Measurements from ENCODE around the gene TULP1. TPM values are rescaled to one million over a fixed set of nuclear protein-coding genes. Genes with fewer than 3 reads are reported as not detected.

The TULP1 gene
- total and polyA plus RNA-seq, 8 donors = 5.4 to 11.9 (median 7.7) TPM; not detected in 2

DNA sequence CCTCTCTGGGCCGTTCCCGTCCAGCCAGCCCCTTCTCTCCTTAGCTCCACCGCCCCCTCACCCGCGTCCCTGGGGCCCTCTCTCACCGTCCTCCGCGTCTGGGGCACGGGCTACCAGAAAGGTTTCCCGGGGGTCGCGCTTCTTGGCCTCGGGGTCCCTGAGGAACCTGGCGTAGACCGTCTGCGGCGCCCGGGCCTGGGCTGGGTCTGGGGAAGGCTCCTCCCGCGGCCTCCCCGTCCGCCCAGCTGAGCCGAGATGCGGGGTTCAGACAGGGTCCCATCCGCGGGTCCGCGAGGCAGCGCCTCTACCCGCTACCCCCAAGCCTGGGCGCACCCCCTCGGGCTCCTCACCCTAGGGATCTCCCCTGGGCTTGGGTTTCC is 1.1 kb downstream of the TULP1 start:
- TF ChIP-seq, protein P1, sequence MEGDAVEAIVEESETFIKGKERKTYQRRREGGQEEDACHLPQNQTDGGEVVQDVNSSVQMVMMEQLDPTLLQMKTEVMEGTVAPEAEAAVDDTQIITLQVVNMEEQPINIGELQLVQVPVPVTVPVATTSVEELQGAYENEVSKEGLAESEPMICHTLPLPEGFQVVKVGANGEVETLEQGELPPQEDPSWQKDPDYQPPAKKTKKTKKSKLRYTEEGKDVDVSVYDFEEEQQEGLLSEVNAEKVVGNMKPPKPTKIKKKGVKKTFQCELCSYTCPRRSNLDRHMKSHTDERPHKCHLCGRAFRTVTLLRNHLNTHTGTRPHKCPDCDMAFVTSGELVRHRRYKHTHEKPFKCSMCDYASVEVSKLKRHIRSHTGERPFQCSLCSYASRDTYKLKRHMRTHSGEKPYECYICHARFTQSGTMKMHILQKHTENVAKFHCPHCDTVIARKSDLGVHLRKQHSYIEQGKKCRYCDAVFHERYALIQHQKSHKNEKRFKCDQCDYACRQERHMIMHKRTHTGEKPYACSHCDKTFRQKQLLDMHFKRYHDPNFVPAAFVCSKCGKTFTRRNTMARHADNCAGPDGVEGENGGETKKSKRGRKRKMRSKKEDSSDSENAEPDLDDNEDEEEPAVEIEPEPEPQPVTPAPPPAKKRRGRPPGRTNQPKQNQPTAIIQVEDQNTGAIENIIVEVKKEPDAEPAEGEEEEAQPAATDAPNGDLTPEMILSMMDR (IDR thresholded peaks at IDR 0.05) = no peak
- no peak for ATAC-seq
- Histone ChIP-seq H3K4me3 (no peak overlapping the region), H3K27ac (no peak overlapping the region), H3K27me3 (peaks cover 11 to 57% of the 10 kb centered on the region in 2 donors), H3K9me3 (no peaks in the 10 kb centered on the region), H3K36me3 (no peaks in the 10 kb centered on the region), H3K4me1 (no peaks in the 10 kb centered on the region)
- intact Hi-C loops (cut with DNase I) = no loop called here
- peak in 1 of 4 donors; percentile 73 for DNase-seq

DNA sequence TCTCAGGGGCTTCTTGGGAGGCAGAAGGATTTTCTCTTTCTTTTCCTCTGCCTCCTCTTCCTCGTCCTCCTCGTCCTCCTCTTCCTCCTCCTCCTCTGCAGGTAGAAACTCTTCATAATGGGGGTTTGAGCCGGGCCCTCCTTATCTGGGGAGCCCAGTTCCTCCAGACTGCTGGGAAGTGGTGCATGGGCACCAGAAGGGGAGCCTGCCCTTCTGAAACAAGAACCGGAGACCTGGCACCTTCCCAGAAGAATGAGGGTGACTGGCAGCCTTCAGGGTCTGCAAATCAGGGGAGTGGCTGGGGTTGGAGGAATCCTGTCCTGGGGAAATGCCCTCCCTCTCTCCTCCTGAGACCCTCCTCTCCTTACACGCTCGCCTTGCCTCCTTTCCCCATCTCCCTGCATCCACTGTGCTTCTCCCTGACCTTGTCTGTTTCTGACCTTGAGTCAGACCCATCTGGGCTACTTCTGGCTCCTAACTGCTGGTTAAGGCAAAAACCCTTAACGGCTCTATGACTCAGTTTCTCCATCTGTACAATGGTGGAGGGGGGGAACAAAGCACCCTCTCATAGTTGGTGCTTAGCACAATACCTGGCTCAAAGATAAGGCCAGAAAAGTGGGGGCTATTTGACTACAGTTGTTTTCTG is 1.7 kb downstream of the TULP1 start:
- H3K36me3 ChIP-seq = no peaks in the 10 kb centered on the region
- peak in 1 of 4 donors; percentile 14 for DNase-seq
- intact Hi-C loops (cut with DNase I) = no loop called here
- no peak overlapping the region for H3K4me3 ChIP-seq
- H3K9me3 ChIP-seq = no peaks in the 10 kb centered on the region
- peaks cover 11 to 62% of the 10 kb centered on the region in 2 donors for H3K27me3 ChIP-seq
- H3K27ac ChIP-seq = no peak overlapping the region
- no peak for ATAC-seq
- TF ChIP-seq, protein P1 (IDR thresholded peaks at IDR 0.05) = no peak
- no peaks in the 10 kb centered on the region for H3K4me1 ChIP-seq

DNA sequence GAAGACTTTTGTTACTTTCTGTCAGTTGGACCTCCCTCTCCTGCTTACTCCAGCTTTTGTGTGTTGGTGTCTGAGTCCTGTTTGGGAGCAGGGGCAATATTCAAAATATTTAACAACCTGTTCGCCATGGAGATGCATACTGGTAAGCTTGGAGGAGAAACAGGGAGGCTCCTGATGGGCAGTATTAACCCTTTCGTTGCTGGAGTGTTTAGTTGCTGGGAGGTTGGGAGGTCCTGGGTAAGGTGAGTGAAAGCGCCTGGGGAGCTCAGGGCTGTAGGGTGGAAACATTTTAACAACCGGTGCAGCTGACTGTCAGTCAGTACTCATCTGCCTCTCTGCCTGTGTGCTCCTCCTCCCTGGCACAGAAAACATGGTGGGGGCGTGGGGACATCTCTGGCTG is 4.2 kb downstream of the TULP1 start:
- TF ChIP-seq, protein P1 (IDR thresholded peaks at IDR 0.05) = no peak
- intact Hi-C loops (cut with DNase I) = no loop called here
- peaks cover 12 to 85% of the 10 kb centered on the region in 2 donors for H3K27me3 ChIP-seq
- no peaks in the 10 kb centered on the region for H3K4me1 ChIP-seq
- peak in 1 of 4 donors; percentile 16 for DNase-seq
- no peak overlapping the region for H3K27ac ChIP-seq
- no peak for ATAC-seq
- no peak overlapping the region for H3K4me3 ChIP-seq
- no peaks in the 10 kb centered on the region for H3K9me3 ChIP-seq
- no peaks in the 10 kb centered on the region for H3K36me3 ChIP-seq

DNA sequence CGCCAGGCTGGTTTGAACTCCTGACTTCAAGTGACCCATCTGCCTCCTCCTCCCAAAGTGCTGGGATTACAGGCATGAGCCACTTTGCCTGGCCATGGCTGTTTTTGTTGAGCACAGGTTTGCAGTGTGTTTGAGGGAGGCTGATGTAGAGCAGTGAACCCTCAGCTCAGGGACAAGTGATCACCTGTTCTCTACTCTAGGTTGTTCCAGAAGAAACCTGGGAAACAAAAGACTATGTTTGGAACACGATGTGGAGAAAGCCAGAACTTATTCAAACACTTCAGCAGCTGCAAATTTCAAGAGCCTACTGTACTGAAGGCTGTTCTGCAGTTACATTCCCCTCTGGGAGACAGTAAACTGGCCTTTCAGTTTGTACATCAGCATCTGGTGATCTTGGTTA is 4.7 kb downstream of the TULP1 start:
- no peaks in the 10 kb centered on the region for H3K4me1 ChIP-seq
- H3K27ac ChIP-seq = no peak overlapping the region
- H3K4me3 ChIP-seq = no peak overlapping the region
- intact Hi-C loops (cut with DNase I) = no loop called here
- H3K27me3 ChIP-seq = peaks cover 14 to 85% of the 10 kb centered on the region in 2 donors
- ATAC-seq = peak; percentile 77
- peak in 1 of 4 donors; percentile 1 for DNase-seq
- TF ChIP-seq, protein P1 (IDR thresholded peaks at IDR 0.05) = no peak
- no peaks in the 10 kb centered on the region for H3K36me3 ChIP-seq
- H3K9me3 ChIP-seq = no peaks in the 10 kb centered on the region

DNA sequence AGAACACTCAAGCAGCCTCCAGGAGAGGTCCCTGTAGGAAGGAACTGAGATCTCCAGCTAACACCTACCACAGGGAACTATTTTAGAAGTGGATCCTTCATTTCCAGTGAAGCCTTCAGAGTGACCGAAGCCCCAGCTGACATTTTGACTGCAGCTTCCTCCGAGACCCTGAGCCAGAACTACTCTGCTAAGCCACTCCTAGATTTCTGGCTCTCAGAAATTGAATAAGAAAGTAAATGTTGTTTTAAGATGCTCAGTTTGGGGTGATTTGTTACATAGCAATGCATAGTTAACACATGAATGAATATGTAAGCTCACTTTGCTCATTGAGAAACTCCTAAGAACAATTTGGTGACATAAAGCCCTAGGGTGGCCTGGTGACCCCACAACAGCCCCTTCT is 5.5 kb downstream of the TULP1 start:
- ATAC-seq = peak; percentile 26
- Histone ChIP-seq H3K4me3 (no peak overlapping the region), H3K36me3 (no peaks in the 10 kb centered on the region), H3K27ac (no peak overlapping the region), H3K4me1 (no peaks in the 10 kb centered on the region), H3K27me3 (peaks cover 14 to 85% of the 10 kb centered on the region in 2 donors), H3K9me3 (no peaks in the 10 kb centered on the region)
- intact Hi-C loops (cut with DNase I) = no loop called here
- TF ChIP-seq, protein P1 (IDR thresholded peaks at IDR 0.05) = no peak
- DNase-seq = no peak

Measured in left lung (tissue), 10 donors.